MM.1S (cell line): Measurements from ENCODE around the gene PRKD3.

Experiments
- DNase-seq: peaks from one replicate; pipeline ENCODE4 v3.0.0-alpha.2; 2015
- H2AFZ ChIP-seq: fragments of 300-600 bp; sonication (generic); 2 replicates; pipeline ENCODE4 v1.6.0; 2016; ENCODE audit warnings: antibody characterized with exemption, low read length
- H3F3A ChIP-seq: fragments of 300-600 bp; sonication (generic); 2 replicates; pipeline ENCODE4 v1.6.1; 2016; ENCODE audit warnings: mild to moderate bottlenecking, antibody characterized with exemption, low read length, moderate library complexity, mixed read lengths; ENCODE audit not compliant: insufficient read depth
- H3K27ac ChIP-seq: fragments of 300-600 bp; sonication (generic); 2 replicates; pipeline ENCODE4 v1.5.1; 2016; ENCODE audit warnings: mild to moderate bottlenecking, low read length
- H3K27me3 ChIP-seq: fragments of 300-600 bp; sonication (generic); replicated peaks from 2 replicates; pipeline ENCODE4 v1.6.0; 2016; ENCODE audit warnings: low read length; ENCODE audit not compliant: insufficient read depth
- H3K36me3 ChIP-seq: fragments of 300-600 bp; sonication (generic); replicated peaks from 2 replicates; pipeline ENCODE4 v1.6.1; 2016; ENCODE audit warnings: mild to moderate bottlenecking, low read length, mixed read lengths; ENCODE audit not compliant: insufficient read depth
- H3K4me1 ChIP-seq: fragments of 300-600 bp; sonication (generic); 2 replicates; pipeline ENCODE4 v1.6.1; 2016; ENCODE audit warnings: low read length, mixed read lengths
- H3K4me2 ChIP-seq: fragments of 300-600 bp; sonication (generic); 2 replicates; pipeline ENCODE4 v1.6.0; 2016; ENCODE audit warnings: low read depth, low read length
- H3K4me3 ChIP-seq: fragments of 300-600 bp; sonication (generic); 2 replicates; pipeline ENCODE4 v1.5.1; 2016; ENCODE audit warnings: low read length, mixed read lengths
- H3K79me2 ChIP-seq: fragments of 300-600 bp; sonication (generic); 2 replicates; pipeline ENCODE4 v1.6.1; 2016; ENCODE audit warnings: mixed run types, low read length, mixed read lengths
- H3K9ac ChIP-seq: fragments of 300-600 bp; sonication (generic); 2 replicates; pipeline ENCODE4 v1.6.1; 2016; ENCODE audit warnings: low read length, mixed read lengths
- H3K9me2 ChIP-seq: fragments of 300-600 bp; sonication (generic); replicated peaks from 2 replicates; pipeline ENCODE4 v1.6.1; 2016; ENCODE audit warnings: mild to moderate bottlenecking, low read length, mixed read lengths; ENCODE audit not compliant: insufficient read depth
- H3K9me3 ChIP-seq: fragments of 300-600 bp; sonication (generic); replicated peaks from 2 replicates; pipeline ENCODE4 v1.6.1; 2016; ENCODE audit warnings: mild to moderate bottlenecking, low read length, mixed read lengths; ENCODE audit not compliant: insufficient read depth
- H4K20me1 ChIP-seq: fragments of 300-600 bp; sonication (generic); 2 replicates; pipeline ENCODE4 v1.6.1; 2016; ENCODE audit warnings: mild to moderate bottlenecking, low read length, moderate library complexity, mixed read lengths; ENCODE audit not compliant: insufficient read depth
- CTCF ChIP-seq: fragments of 300-600 bp; sonication (generic); IDR thresholded peaks from 2 replicates; pipeline ENCODE4 v1.5.1; 2016; ENCODE audit warnings: antibody characterized with exemption, low read length, mixed read lengths
- EZH2 ChIP-seq: fragments of 300-600 bp; sonication (generic); optimal IDR thresholded peaks from 2 replicates; pipeline ENCODE3; 2017; ENCODE audit warnings: low read depth, mild to moderate bottlenecking, antibody characterized with exemption, low read length, mixed read lengths
- EZH2phosphoT487 ChIP-seq: fragments of 300-600 bp; sonication (generic); IDR thresholded peaks from 2 replicates; pipeline ENCODE4 v1.6.1; 2018; ENCODE audit warnings: antibody characterized with exemption, low read length

Gene PRKD3

GRCh38 chr2:37323781-37324535 lies 675 bp downstream of the PRKD3 start:
- DNase-seq: peak; percentile 73
- H3K27ac ChIP-seq: peak overlapping the region; percentile 97
- H3K4me1 ChIP-seq: peaks cover 10% of the 10 kb centered on the region
- H3K9me2 ChIP-seq: no peaks in the 10 kb centered on the region
- peaks cover 59% of the 10 kb centered on the region for H3F3A ChIP-seq
- TF ChIP-seq CTCF (no peak), EZH2 (no peak), EZH2phosphoT487 (no peak)
- H3K9ac ChIP-seq: peak overlapping the region; percentile 99
- H3K4me3 ChIP-seq: peak overlapping the region; percentile 88
- H3K27me3 ChIP-seq: no peaks in the 10 kb centered on the region
- H3K4me2 ChIP-seq: peak overlapping the region; percentile 90; the same call in 1 of the 2 replicates
- H3K9me3 ChIP-seq: no peaks in the 10 kb centered on the region
- H3K36me3 ChIP-seq: peaks cover 7% of the 10 kb centered on the region; the same call in 1 of the 2 replicates
- peaks cover 96% of the 10 kb centered on the region for H3K79me2 ChIP-seq
- no peaks in the 10 kb centered on the region for H4K20me1 ChIP-seq
- no peak overlapping the region for H2AFZ ChIP-seq

- TF ChIP-seq EZH2phosphoT487 (no peak), CTCF (no peak), EZH2 (no peak)
- Histone ChIP-seq H3K4me3 (peak overlapping the region; percentile 88), H2AFZ (no peak overlapping the region), H3K79me2 (peaks cover 96% of the 10 kb centered on the region), H3K9me2 (no peaks in the 10 kb centered on the region), H3K27me3 (no peaks in the 10 kb centered on the region), H3K9me3 (no peaks in the 10 kb centered on the region), H3K9ac (peak overlapping the region; percentile 99), H3K36me3 (peaks cover 14% of the 10 kb centered on the region; the same call in 1 of the 2 replicates), H3K4me2 (peak overlapping the region; percentile 90), H3K27ac (peak overlapping the region; percentile 97), H3K4me1 (peaks cover 10% of the 10 kb centered on the region), H4K20me1 (no peaks in the 10 kb centered on the region), H3F3A (peaks cover 66% of the 10 kb centered on the region)
- DNase-seq: peak; percentile 62
These were observed 1.4 kb downstream of the PRKD3 start for GRCh38 chr2:37323176-37323780.

GRCh38 chr2:37322368-37322767 lies 2.3 kb downstream of the PRKD3 start:
- peak overlapping the region; percentile 99 for H3K9ac ChIP-seq

More at GRCh38 chr2:37322368-37322767, 2.3 kb downstream of the PRKD3 start:
- H3K4me2 ChIP-seq: peak overlapping the region; percentile 90
- peaks cover 8% of the 10 kb centered on the region for H3K4me1 ChIP-seq
- H3K36me3 ChIP-seq: peaks cover 17% of the 10 kb centered on the region; the same call in 1 of the 2 replicates
- H3K4me3 ChIP-seq: peak overlapping the region; percentile 88
- no peaks in the 10 kb centered on the region for H3K9me2 ChIP-seq
- H3K27me3 ChIP-seq: no peaks in the 10 kb centered on the region
- DNase-seq: peak; percentile 76
- H2AFZ ChIP-seq: no peak overlapping the region
- TF ChIP-seq EZH2phosphoT487 (no peak), CTCF (no peak), EZH2 (no peak)
- peak overlapping the region; percentile 97 for H3K27ac ChIP-seq
- H3F3A ChIP-seq: peaks cover 75% of the 10 kb centered on the region
- H3K9me3 ChIP-seq: no peaks in the 10 kb centered on the region
- peaks cover 96% of the 10 kb centered on the region for H3K79me2 ChIP-seq
- no peaks in the 10 kb centered on the region for H4K20me1 ChIP-seq
